ENCODE data around the gene HOXD10. TPM values are rescaled to one million over a fixed set of nuclear protein-coding genes. Genes with fewer than 3 reads are reported as not detected.

The HOXD10 gene
- total RNA-seq, 1 donor from 2014 or later, result 19.6 TPM

GRCh38 chr2:176160251-176160985 is 43.8 kb downstream of the HOXD10 start:
- peaks cover 27% of the 10 kb centered on the region for H3K27me3 ChIP-seq
- no peak overlapping the region for H3K4me3 ChIP-seq
- DNase-seq (ENCODE audit: extremely low spot score in 2 of 2), result no peak
- H3K27ac ChIP-seq, result no peak overlapping the region
- intact Hi-C loops (cut with DNase I), result no loop called here
- no peaks in the 10 kb centered on the region for H3K9me3 ChIP-seq
- H3K4me1 ChIP-seq, result peaks cover 37% of the 10 kb centered on the region
- H3K36me3 ChIP-seq, result no peaks in the 10 kb centered on the region
- no peak for TF ChIP-seq CTCF (IDR thresholded peaks at IDR 0.05)
- TF ChIP-seq POLR2A (IDR thresholded peaks at IDR 0.05), result no peak
- TF ChIP-seq POLR2AphosphoS5 (IDR thresholded peaks at IDR 0.05; ENCODE audit: insufficient read depth in 1 of 2, low read depth in 1 of 2), result no peak

GRCh38 chr2:176160986-176161824 is 44.6 kb downstream of the HOXD10 start:
- no peaks in the 10 kb centered on the region for H3K36me3 ChIP-seq
- H3K4me3 ChIP-seq, result no peak overlapping the region
- TF ChIP-seq POLR2AphosphoS5 (IDR thresholded peaks at IDR 0.05; ENCODE audit: insufficient read depth in 1 of 2, low read depth in 1 of 2) (no peak), POLR2A (IDR thresholded peaks at IDR 0.05) (no peak), CTCF (IDR thresholded peaks at IDR 0.05) (no peak)
- no peak for DNase-seq (ENCODE audit: extremely low spot score in 2 of 2)
- peaks cover 39% of the 10 kb centered on the region for H3K4me1 ChIP-seq
- peaks cover 27% of the 10 kb centered on the region for H3K27me3 ChIP-seq
- H3K27ac ChIP-seq, result no peak overlapping the region
- no peaks in the 10 kb centered on the region for H3K9me3 ChIP-seq
- intact Hi-C loops (cut with DNase I), result no loop called here

GRCh38 chr2:176161825-176162626 is 45.4 kb downstream of the HOXD10 start:
- Histone ChIP-seq H3K4me1 (peaks cover 36% of the 10 kb centered on the region), H3K9me3 (no peaks in the 10 kb centered on the region), H3K27ac (no peak overlapping the region), H3K27me3 (peaks cover 27% of the 10 kb centered on the region), H3K4me3 (peak overlapping the region in 1 of 2 donors; percentile 5), H3K36me3 (no peaks in the 10 kb centered on the region)
- intact Hi-C loops (cut with DNase I), result no loop called here
- DNase-seq (ENCODE audit: extremely low spot score in 2 of 2), result no peak
- TF ChIP-seq POLR2A (IDR thresholded peaks at IDR 0.05), result no peak
- TF ChIP-seq CTCF (IDR thresholded peaks at IDR 0.05), result no peak
- TF ChIP-seq POLR2AphosphoS5 (IDR thresholded peaks at IDR 0.05; ENCODE audit: insufficient read depth in 1 of 2, low read depth in 1 of 2), result no peak

- no peak overlapping the region for H3K27ac ChIP-seq
- TF ChIP-seq POLR2A (IDR thresholded peaks at IDR 0.05), result no peak
- TF ChIP-seq CTCF (IDR thresholded peaks at IDR 0.05), result no peak
- TF ChIP-seq POLR2AphosphoS5 (IDR thresholded peaks at IDR 0.05; ENCODE audit: insufficient read depth in 1 of 2, low read depth in 1 of 2), result no peak
- no peak for DNase-seq (ENCODE audit: extremely low spot score in 2 of 2)
- no peaks in the 10 kb centered on the region for H3K9me3 ChIP-seq
- H3K27me3 ChIP-seq, result peaks cover 18% of the 10 kb centered on the region
- H3K4me3 ChIP-seq, result no peak overlapping the region
- H3K36me3 ChIP-seq, result no peaks in the 10 kb centered on the region
- intact Hi-C loops (cut with DNase I), result no loop called here
- H3K4me1 ChIP-seq, result peaks cover 27% of the 10 kb centered on the region
Measured at GRCh38 chr2:176162911-176163671, 46.5 kb downstream of the HOXD10 start.
